OCI-LY1 (cell line): ENCODE results near the gene CPNE5.

Experiments
- EZH2 ChIP-seq: fragments of 200-600 bp; sonication (generic), shearing (Covaris generic); IDR thresholded peaks from 2 replicates; pipeline ENCODE4 v1.8.0; 2017; ENCODE audit warnings: borderline replicate concordance, mixed run types, mild to moderate bottlenecking, antibody characterized with exemption, low read length, moderate library complexity, mixed read lengths
- TF ChIP-seq, protein P1 (sequence below): fragments of 200-600 bp; sonication (generic), shearing (Covaris generic); IDR thresholded peaks from 2 replicates; pipeline ENCODE4 v1.5.1; 2017; ENCODE audit warnings: mild to moderate bottlenecking, antibody characterized with exemption, low read length, moderate library complexity, mixed read lengths

GRCh38 chr6:36691011-36691410 is 148.2 kb downstream of the CPNE5 start:
- TF ChIP-seq, protein P1, sequence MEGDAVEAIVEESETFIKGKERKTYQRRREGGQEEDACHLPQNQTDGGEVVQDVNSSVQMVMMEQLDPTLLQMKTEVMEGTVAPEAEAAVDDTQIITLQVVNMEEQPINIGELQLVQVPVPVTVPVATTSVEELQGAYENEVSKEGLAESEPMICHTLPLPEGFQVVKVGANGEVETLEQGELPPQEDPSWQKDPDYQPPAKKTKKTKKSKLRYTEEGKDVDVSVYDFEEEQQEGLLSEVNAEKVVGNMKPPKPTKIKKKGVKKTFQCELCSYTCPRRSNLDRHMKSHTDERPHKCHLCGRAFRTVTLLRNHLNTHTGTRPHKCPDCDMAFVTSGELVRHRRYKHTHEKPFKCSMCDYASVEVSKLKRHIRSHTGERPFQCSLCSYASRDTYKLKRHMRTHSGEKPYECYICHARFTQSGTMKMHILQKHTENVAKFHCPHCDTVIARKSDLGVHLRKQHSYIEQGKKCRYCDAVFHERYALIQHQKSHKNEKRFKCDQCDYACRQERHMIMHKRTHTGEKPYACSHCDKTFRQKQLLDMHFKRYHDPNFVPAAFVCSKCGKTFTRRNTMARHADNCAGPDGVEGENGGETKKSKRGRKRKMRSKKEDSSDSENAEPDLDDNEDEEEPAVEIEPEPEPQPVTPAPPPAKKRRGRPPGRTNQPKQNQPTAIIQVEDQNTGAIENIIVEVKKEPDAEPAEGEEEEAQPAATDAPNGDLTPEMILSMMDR, result no peak
- no peak for TF ChIP-seq EZH2
